Measurements from ENCODE around the gene GPBP1L1. TPM values are rescaled to one million over a fixed set of nuclear protein-coding genes. Genes with fewer than 3 reads are reported as not detected.
"Not testable (repeated sequence)": the region's sequence is repeated elsewhere in the genome, so short reads cannot be mapped to it uniquely, and the experiment has no call there.

GPBP1L1 gene
- total and polyA plus RNA-seq, 4 donors, result 40.4 to 153 (median 80.5) TPM

GRCh38 chr1:45679123-45679522 is 7.2 kb downstream of the GPBP1L1 start:
- Histone ChIP-seq H3K36me3 (ENCODE audit: control insufficient read depth in 4 of 4, insufficient read depth in 4 of 4, low read length in 4 of 4) (peaks cover 0 to 3% (median under 1%) of the 10 kb centered on the region in 4 donors), H3K4me3 (no peak overlapping the region), H3K27me3 (ENCODE audit: control insufficient read depth in 3 of 3, insufficient read depth in 3 of 3, low read length in 2 of 3) (no peaks in the 10 kb centered on the region), H3K27ac (ENCODE audit: low read depth in 1 of 2, low read length in 1 of 2) (peak overlapping the region; percentile 10 to 20), H3K9me3 (ENCODE audit: control insufficient read depth in 4 of 4, insufficient read depth in 3 of 4, low read length in 3 of 4) (no peaks in the 10 kb centered on the region), H3K9ac (ENCODE audit: insufficient read depth in 1 of 2, low read length in 2 of 2) (no peak overlapping the region), H3K4me1 (ENCODE audit: control insufficient read depth in 5 of 5, insufficient read depth in 5 of 5, low read length in 5 of 5) (peaks cover 9 to 28% (median 14%) of the 10 kb centered on the region in 5 donors)
- DNase-seq (peak in 1 of 3 donors; percentile 30), ATAC-seq (ENCODE audit: insufficient read depth, low FRiP score) (no peak)
- no peak for TF ChIP-seq CTCF (IDR thresholded peaks at IDR 0.05; ENCODE audit: control extremely low read depth, extremely low read depth)
- 0 to 6% methylated on average over 3 of the region's 3 CpGs for WGBS, 2 donors

- DNase-seq (no peak), ATAC-seq (ENCODE audit: insufficient read depth, low FRiP score) (no peak)
- Histone ChIP-seq H3K4me1 (ENCODE audit: control insufficient read depth in 5 of 5, insufficient read depth in 5 of 5, low read length in 5 of 5) (peaks cover 9 to 32% (median 13%) of the 10 kb centered on the region in 5 donors), H3K9me3 (ENCODE audit: control insufficient read depth in 4 of 4, insufficient read depth in 3 of 4, low read length in 3 of 4) (no peaks in the 10 kb centered on the region), H3K36me3 (ENCODE audit: control insufficient read depth in 4 of 4, insufficient read depth in 4 of 4, low read length in 4 of 4) (peaks cover 0 to 3% (median under 1%) of the 10 kb centered on the region in 4 donors), H3K27me3 (ENCODE audit: control insufficient read depth in 3 of 3, insufficient read depth in 3 of 3, low read length in 2 of 3) (no peaks in the 10 kb centered on the region), H3K4me3 (no peak overlapping the region), H3K27ac (ENCODE audit: low read depth in 1 of 2, low read length in 1 of 2) (no peak overlapping the region), H3K9ac (ENCODE audit: insufficient read depth in 1 of 2, low read length in 2 of 2) (no peak overlapping the region)
- no peak for TF ChIP-seq CTCF (IDR thresholded peaks at IDR 0.05; ENCODE audit: control extremely low read depth, extremely low read depth)
These were observed 7.8 kb downstream of the GPBP1L1 start for GRCh38 chr1:45678489-45678888.

DNA sequence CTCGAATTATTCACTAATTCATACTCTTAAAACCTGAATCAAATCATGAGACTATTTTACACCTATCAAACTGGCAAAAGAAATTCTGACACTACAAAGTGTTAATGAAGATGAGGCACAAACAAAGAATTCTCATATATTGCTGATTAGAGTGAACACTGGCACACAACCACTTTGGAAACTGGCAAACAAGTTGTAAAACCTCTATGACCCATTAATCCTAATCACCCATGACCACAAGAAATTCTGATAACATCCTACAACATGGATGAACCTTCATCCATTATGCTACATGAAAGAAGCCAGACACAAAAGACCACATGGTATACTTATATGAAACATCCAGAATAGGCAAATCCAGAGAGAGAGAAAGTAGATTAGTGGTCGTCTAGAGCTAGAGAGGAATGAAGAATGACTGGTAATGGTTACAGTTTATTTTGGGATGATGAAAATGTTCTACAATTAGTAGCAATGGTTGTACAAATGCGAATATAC is 8.5 kb downstream of the GPBP1L1 start:
- Histone ChIP-seq H3K27me3 (ENCODE audit: control insufficient read depth in 3 of 3, insufficient read depth in 3 of 3, low read length in 2 of 3) (no peaks in the 10 kb centered on the region), H3K4me1 (ENCODE audit: control insufficient read depth in 5 of 5, insufficient read depth in 5 of 5, low read length in 5 of 5) (peaks cover 9 to 38% (median 10%) of the 10 kb centered on the region in 5 donors), H3K9ac (ENCODE audit: insufficient read depth in 1 of 2, low read length in 2 of 2) (no peak overlapping the region), H3K36me3 (ENCODE audit: control insufficient read depth in 4 of 4, insufficient read depth in 4 of 4, low read length in 4 of 4) (peaks cover 0 to 3% (median under 1%) of the 10 kb centered on the region in 4 donors), H3K27ac (ENCODE audit: low read depth in 1 of 2, low read length in 1 of 2) (peak overlapping the region in 1 of 2 donors; percentile 21), H3K9me3 (ENCODE audit: control insufficient read depth in 4 of 4, insufficient read depth in 3 of 4, low read length in 3 of 4) (no peaks in the 10 kb centered on the region), H3K4me3 (no peak overlapping the region)
- 64 to 82% methylated on average over 3 of the region's 3 CpGs for WGBS, 2 donors
- no peak for DNase-seq
- no peak for TF ChIP-seq CTCF (IDR thresholded peaks at IDR 0.05; ENCODE audit: control extremely low read depth, extremely low read depth)
- no peak for ATAC-seq (ENCODE audit: insufficient read depth, low FRiP score)

GRCh38 chr1:45676553-45676952 is 9.8 kb downstream of the GPBP1L1 start:
- DNase-seq; H3K27me3 ChIP-seq (ENCODE audit: control insufficient read depth in 3 of 3, insufficient read depth in 3 of 3, low read length in 2 of 3); ATAC-seq (ENCODE audit: insufficient read depth, low FRiP score); H3K4me3 ChIP-seq; H3K9ac ChIP-seq (ENCODE audit: insufficient read depth in 1 of 2, low read length in 2 of 2); H3K36me3 ChIP-seq (ENCODE audit: control insufficient read depth in 4 of 4, insufficient read depth in 4 of 4, low read length in 4 of 4); H3K9me3 ChIP-seq (ENCODE audit: control insufficient read depth in 4 of 4, insufficient read depth in 3 of 4, low read length in 3 of 4): not testable (repeated sequence)
- 92 to 94% methylated on average over 6 to 7 of the region's 7 CpGs for WGBS, 2 donors
- Histone ChIP-seq H3K27ac (ENCODE audit: low read depth in 1 of 2, low read length in 1 of 2) (peak overlapping the region in 1 of 2 donors; percentile 22), H3K4me1 (ENCODE audit: control insufficient read depth in 5 of 5, insufficient read depth in 5 of 5, low read length in 5 of 5) (peaks cover 9 to 41% (median 10%) of the 10 kb centered on the region in 5 donors)

All from lung (tissue), 12 donors.